ENCODE measurements around the gene ZNF57. TPM values are rescaled to one million over a fixed set of nuclear protein-coding genes. Genes with fewer than 3 reads are reported as not detected.

Gene ZNF57
- 2.5 and 3.7 TPM in 2 replicates for total RNA-seq (2014; rRNA removed; shearing (Covaris generic))

DNA sequence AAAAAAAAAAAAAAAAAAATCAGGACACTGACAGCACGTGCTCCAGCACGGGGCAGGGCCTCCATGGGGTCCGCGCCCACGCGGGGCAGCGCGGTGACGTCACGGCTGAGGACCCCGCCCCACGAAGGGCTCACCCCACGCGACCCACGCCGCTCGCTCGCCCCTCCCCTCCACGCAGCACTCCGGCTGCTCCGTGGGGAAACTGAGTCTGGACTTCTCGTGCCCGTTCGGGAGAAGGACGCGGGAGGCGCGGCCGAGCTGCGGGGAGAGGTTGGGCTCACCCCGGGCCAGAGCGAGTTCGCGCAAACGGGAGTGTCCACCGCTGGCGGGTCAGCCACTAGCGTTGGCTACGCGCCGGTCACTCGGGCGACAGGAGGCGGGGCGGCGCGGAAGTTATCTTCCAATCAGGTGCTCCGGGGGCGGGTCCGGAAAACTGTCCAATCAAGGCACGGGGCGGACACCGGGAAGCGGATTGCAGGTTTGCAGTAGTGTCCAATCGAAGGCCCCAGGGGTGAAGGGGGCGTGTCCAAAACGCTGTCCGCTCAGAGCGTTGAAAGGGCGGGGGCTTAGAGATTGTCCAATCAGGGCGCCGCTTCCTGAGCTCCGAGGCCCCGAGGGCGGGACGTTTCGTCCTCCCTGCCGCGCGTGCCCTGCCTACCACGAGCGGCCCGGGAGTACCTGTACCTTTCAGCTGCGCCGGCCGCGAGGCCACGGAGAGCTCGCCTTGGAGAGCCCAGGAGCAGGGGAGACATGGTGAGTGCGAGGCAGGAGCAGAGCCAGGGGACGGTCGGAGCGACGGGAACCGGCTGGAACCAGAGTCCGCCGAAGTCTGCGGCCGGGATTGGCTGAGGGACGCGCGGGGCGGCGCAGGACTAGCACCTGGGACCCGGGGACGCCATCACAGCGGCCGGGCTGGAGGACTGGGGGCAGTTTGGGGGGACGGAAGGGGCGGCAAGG is at the start of gene ZNF57:
TSS of gene ZNF57 (plus strand) at position 633 of the 957 bp plus-strand sequence. CDS start at position 751, 118 bp downstream.

DNA sequence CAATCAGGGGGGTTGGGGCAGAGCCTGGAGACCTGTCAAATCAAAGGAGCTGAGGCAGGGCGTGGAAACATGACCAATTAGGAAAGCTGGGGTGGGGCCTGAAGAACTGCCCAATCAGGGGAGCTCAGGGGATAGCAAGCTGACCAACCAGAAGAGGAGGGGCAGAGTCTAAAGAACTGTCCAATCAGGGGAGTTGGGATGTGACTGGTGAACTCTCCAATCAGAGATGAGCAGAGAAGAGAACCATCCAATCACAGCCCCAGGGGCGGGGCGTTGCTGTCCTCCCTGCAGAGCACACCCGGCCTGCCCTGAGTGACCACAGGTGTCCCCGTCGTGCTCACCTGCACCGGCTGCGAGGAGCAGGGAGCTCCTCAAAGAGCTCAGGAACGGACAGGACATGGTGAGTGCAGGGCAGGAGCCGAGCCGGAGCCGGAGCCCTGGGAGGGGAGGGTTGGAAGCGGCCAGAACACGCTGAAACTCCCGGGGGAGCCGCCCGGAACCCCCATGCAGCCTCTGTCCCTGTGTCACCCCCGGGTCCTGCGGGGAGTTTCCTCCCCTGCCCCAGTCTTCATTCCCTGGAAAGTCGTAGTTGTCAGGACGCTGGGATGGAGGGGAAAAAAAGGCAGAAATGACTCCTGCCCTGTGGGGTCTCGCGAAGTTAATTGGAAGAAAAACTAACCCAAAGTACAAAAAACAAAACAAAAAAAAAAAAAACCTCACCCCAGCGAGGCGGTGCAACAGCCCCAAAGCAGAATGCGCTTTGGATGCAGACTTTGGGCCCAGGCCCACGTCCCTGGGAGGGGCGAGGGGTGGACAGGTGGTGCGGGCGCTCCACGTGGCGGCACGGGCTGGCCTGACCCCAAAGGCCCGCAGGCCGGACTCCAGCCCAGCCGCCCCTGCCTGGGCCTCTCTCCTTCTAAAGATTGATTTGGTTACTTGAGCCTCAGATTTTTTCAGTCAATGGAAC is 33.4 kb upstream of the ZNF57 start, which contains the start of gene ZNF556:
TSS of gene ZNF556 (plus strand) at position 311 of the 967 bp plus-strand sequence. CDS start at position 398, 87 bp downstream.

DNA sequence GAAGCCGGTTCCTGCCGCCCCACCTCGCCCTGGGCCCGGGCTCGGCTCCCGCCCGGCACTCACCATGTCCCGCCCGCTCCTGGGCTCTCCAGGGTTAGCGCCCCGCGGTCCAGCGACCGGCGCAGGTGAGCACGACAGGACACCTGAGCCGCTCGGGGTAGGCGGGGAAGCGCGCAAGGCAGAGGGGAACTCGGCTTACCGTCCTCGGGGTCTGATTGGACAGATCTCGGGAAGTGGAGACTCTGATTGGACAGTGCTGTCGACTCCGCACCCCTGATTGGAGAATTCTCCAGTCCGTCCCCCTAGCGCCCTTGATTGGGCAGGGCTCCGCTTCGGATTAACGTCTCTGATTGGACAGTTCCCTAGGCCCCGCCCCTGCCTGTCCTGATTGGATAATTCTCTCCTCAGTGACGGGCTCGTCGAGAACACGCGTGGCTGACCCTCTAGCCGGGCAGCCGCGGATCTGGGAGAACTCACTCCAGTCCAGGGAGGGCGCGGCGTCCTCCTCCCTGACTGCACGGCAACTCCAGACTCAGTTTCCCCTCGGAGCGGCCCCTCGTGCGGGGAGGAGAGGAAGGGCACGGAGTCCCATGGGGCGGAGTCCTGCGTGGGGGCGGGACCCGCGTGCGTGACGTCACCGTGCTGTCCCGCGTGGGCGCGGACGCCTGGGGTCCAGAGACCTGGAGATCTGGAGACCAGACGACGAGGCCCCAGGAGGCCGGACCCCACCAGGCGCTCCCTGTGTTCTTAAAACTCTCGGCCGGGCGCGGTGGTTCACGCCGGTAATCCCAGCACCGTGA is 44.2 kb downstream of the ZNF57 start, which contains the start of gene ZNF77:
TSS of gene ZNF77 (minus strand) at position 197 of the 800 bp plus-strand sequence. CDS start at position 66, 131 bp downstream.

Other genes starting within 250 kb of the ZNF57 start
- 1.7 and 1.8 TPM in 2 replicates for gene GNG7, start 198.2 kb upstream of the ZNF57 start, total RNA-seq (2014; rRNA removed; shearing (Covaris generic))
- 0.72 and 1.0 TPM in 2 replicates for gene DIRAS1, start 179.6 kb upstream of the ZNF57 start, total RNA-seq (2014; rRNA removed; shearing (Covaris generic))
- 26.3 and 32.6 TPM in 2 replicates for gene SLC39A3, start 160.9 kb upstream of the ZNF57 start, total RNA-seq (2014; rRNA removed; shearing (Covaris generic))
- 57.8 and 63.6 TPM in 2 replicates for gene SGTA, start 117.7 kb upstream of the ZNF57 start, total RNA-seq (2014; rRNA removed; shearing (Covaris generic))
- gene THOP1, start 115.4 kb upstream of the ZNF57 start, total RNA-seq (2014; rRNA removed; shearing (Covaris generic)): 138 and 190 TPM in 2 replicates
- 2.1 and 2.3 TPM in 2 replicates for gene ZNF554, start 81.1 kb upstream of the ZNF57 start, total RNA-seq (2014; rRNA removed; shearing (Covaris generic))
- gene ZNF555, start 59.5 kb upstream of the ZNF57 start, total RNA-seq (2014; rRNA removed; shearing (Covaris generic)): 0.13 and 0.30 TPM in 2 replicates
- gene ZNF556, start 33.6 kb upstream of the ZNF57 start, total RNA-seq (2014; rRNA removed; shearing (Covaris generic)): 0.83 and 1.3 TPM in 2 replicates
- gene ZNF77, start 44.0 kb downstream of the ZNF57 start, total RNA-seq (2014; rRNA removed; shearing (Covaris generic)): 0.53 and 2.5 TPM in 2 replicates
- gene TLE6, start 76.6 kb downstream of the ZNF57 start, total RNA-seq (2014; rRNA removed; shearing (Covaris generic)): 1.4 and 1.5 TPM in 2 replicates
- 1.0 and 6.4 TPM in 2 replicates for gene TLE2, start 128.4 kb downstream of the ZNF57 start, total RNA-seq (2014; rRNA removed; shearing (Covaris generic))
- 311 and 354 TPM in 2 replicates for gene TLE5, start 161.6 kb downstream of the ZNF57 start, total RNA-seq (2014; rRNA removed; shearing (Covaris generic))
- gene GNA11, start 193.4 kb downstream of the ZNF57 start, total RNA-seq (2014; rRNA removed; shearing (Covaris generic)): 36.3 and 36.4 TPM in 2 replicates
- not detected in 2 replicates for gene GNA15, start 235.1 kb downstream of the ZNF57 start, total RNA-seq (2014; rRNA removed; shearing (Covaris generic))